GM21529 (cell line): ENCODE measurements around the gene HS2ST1.
"Not testable (repeated sequence)": the region's sequence is repeated elsewhere in the genome, so short reads cannot be mapped to it uniquely, and the experiment has no call there.

Experiments used
- ATAC-seq: cut with Tn5 transposase; IDR thresholded peaks from one replicate; pipeline ENCODE4 v1.9.1; 2021; ENCODE audit not compliant: unreplicated experiment

The HS2ST1 gene

DNA sequence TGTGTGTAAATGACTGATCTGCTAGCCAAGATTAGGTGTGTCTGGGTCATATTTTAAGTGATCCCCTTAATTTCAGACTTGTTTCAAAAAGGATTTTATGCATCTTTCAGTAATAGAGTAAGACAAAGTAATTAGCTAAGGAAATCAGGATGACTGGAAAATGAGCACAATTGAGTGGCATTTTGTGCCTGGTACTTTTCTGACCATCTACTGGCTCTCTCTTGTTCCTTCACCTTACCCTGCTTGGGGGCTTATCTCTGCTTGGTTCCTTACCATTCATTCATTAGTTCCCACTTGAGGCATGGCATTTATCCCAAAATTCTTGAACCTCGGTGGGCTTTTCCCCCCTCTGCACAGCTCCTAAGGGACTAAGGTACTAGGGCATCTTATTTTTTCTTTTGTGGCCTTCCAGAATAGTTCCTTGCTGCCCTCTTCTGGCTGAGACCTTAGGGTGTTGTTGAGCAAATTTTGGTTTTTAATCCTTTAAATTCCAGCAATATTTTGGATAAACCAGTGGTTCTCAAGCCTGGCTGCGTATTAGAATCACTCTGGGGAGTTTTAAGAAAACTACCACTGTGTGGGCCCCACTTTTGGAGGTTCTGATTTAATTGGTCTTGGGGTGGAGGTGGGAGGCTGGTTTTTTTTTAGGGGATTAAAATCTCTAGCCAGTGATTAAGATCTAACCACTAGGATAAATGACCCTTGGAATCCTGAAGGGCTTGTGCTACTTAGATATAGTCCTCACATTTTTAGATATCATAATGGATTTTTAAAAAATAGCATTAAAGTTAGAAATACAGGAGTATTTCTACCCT, 50.8 kb downstream of the HS2ST1 start:
- ATAC-seq, result no peak

GRCh38 chr1:86965827-86966182, 51.4 kb downstream of the HS2ST1 start:
- peak; percentile 76 for ATAC-seq

- ATAC-seq, result no peak
These were observed 56.5 kb downstream of the HS2ST1 start for GRCh38 chr1:86970938-86971337.

- ATAC-seq, result no peak
These were observed 57.3 kb downstream of the HS2ST1 start for GRCh38 chr1:86971778-86972177.

GRCh38 chr1:86972262-86972661, 57.8 kb downstream of the HS2ST1 start:
- no peak for ATAC-seq

DNA sequence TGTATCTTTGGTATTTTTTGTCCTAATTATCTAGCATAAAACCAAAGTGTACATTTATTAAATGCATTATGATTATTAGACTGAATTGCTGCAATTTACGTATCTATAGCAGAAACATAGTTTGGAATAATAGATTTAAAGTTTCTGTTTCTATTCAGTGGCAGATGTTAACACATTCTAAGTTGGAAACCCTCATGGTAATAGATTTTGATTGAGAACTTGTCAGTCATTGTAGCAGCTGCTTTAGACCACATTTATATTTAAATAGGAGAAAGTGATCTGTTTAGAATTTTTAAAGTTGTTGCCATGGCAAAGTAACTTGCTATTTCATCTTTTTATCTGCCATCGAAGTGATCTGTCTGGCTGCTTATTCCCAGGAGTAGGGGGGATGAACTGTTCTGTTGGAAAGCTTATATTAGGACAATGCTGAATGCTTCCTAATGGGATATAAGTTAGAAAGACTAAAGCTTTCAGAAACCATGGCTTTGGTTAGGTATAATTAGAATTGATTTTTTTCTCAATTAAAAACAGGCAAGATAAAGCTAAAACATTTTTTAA, 61.6 kb downstream of the HS2ST1 start:
- no peak for ATAC-seq

DNA sequence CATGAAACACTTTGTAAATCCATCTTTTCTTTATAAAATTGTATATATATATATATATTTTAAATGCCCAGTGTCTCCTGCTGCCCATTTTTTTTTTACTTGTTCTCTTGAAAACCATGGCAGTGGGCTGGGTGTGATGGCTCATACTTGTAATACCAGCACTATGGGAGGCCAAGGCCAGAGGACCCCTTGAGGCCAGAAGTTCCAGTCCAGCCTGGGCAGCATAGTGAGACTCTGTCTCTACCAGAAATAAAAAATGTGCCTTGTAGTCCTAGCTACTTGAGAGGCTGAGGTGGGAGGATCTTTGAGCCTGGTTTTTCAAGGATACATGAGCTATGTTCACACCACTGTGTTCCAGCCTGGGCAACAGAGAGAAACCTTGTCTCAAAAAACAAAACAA, 62.2 kb downstream of the HS2ST1 start:
- no peak for ATAC-seq

GRCh38 chr1:86981482-86982213, 67.2 kb downstream of the HS2ST1 start:
- no peak for ATAC-seq

DNA sequence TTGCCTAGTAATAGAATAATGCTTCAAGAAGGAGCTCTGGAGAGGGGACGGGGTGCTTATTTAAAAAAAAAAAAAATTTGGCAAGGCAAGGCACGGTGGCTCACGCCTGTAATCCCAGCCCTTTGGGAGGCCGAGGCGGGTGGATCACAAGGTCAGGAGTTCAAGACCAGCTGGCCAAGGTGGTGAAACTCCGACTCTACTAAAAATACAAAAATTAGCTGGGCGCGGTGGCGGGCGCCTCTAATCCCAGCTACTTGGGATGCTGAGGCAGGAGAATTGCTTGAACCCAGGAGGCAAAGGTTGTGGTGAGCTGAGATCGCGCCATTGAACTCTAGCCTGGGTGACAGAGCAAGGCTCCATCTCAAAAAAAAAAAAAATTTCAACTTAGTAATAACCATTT, 69.2 kb downstream of the HS2ST1 start:
- ATAC-seq, result not testable (repeated sequence)

- ATAC-seq, result no peak
These were observed 73.0 kb downstream of the HS2ST1 start for GRCh38 chr1:86987446-86987845.

DNA sequence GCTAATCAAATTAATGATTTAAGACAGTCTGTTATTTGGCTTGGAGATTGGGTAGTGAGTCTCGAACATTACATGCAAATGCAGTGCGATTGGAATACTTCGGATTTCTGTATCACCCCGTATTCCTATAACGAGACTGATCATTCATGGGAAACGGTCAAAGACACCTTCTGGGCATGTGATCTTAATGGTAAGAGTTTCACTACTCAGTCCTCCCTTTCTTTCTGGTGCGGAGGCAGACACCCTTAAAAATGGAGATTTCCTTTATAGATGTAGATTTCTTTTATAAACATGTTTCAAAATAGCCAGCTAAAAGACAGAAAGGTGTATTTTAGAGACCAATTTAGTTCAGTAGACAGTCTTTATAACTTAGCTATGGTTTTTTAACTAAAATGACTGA, 74.4 kb downstream of the HS2ST1 start:
- ATAC-seq, result no peak

DNA sequence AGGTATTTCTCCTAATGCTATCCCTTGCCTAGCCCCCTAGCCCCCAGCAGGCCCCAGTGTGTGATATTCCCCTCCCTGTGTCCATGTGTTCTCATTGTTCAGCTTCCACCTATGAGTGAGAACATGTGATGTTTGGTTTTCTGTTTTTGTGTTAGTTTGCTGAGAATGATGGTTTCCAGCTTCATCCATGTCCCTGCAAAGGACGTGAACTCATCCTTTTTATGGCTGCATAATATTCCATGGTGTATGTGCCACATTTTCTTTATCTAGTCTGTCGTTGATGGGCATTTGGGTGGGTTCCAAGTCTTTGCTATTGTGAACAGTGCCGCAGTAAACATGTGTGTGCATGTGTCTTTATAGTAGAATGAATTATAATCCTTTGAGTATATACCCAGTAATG, 75.3 kb downstream of the HS2ST1 start:
- not testable (repeated sequence) for ATAC-seq

GRCh38 chr1:86990826-86991225, 76.4 kb downstream of the HS2ST1 start:
- ATAC-seq, result no peak

DNA sequence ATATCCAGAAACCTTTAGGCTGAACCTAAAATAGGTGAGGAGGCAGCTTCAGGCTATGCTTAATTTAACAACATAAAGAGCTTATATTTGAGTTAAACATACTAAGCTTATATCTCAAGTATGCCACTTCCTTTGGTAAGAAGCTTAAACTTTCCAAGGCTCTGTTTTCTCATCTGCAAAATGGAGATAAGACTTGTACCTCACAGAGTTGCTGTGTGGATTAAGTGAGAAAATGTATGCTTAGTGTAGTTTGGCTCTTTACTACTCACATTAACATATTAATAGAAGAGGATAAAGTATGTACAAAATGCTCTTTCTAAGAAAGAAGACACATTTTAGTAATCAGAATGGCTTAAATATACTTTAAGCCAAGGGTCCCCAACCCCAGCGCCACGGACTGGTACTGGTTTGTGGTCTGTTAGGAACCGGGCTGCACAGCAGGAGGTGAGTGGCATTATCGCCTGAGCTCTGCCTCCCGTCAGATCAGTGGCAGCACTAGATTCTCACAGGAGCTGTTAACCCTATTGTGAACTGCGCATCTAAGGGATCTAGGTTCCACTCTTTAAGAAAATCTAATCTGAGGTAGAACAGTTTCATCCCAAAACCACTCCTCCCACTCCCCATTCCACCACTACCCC, 77.2 kb downstream of the HS2ST1 start:
- ATAC-seq, result no peak

GRCh38 chr1:86992861-86993260, 78.4 kb downstream of the HS2ST1 start:
- no peak for ATAC-seq

DNA sequence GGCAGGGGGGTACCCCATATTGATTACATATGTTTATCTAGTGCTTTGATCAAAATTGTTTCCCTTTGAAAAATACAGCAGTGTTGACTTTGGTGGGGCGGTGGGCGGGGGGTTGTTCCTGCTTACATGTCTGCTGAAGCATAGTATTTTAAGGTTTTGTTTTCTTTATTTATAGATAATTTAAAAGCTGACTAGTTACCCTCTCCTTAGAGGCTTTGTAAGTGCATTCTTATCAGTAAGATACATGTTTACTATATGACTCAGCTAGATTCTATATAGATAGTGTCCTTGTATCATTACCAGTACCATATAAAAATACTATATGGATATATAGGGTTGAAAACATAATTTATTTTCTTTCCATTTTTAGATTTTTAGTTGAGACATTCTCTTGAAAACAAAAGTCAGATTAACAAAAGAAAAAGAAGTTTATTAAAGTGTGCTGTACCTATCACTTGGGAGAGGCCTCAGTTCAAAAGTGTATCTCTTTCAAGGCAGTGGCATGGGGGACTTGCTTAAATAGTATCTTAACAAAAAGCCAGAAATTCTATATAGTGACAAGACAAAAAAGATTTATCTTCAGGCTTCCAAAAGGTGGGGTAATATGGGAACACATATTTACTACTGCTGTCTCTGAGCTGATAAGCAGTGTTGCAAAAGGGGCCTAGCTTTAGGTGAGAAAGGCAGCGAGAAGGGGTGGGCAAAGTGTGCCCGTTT, 79.0 kb downstream of the HS2ST1 start:
- no peak for ATAC-seq

- no peak for ATAC-seq
These were observed 79.6 kb downstream of the HS2ST1 start for GRCh38 chr1:86994061-86994460.

DNA sequence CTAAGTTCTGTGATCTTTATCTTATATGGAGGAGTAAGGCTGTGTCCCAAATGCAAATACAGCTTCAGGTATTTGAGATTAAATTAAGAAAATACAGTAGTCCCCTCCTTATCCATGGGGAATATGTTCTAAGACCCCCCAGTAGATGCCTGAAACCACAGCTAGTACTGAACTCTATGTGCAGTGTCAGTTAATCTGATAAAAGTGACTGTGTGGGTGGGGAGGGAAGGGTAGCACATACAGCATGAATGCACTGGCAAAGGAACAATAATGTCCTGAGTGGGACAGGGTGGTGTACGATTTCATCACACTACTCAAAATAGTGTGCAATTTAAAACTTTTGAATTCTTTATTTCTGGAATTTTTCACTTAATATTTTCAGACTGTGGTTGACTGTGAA, 83.1 kb downstream of the HS2ST1 start:
- ATAC-seq, result no peak

- ATAC-seq, result no peak
These were observed 83.8 kb downstream of the HS2ST1 start for GRCh38 chr1:86998280-86998679.

GRCh38 chr1:86998727-86999126, 84.3 kb downstream of the HS2ST1 start:
- no peak for ATAC-seq

DNA sequence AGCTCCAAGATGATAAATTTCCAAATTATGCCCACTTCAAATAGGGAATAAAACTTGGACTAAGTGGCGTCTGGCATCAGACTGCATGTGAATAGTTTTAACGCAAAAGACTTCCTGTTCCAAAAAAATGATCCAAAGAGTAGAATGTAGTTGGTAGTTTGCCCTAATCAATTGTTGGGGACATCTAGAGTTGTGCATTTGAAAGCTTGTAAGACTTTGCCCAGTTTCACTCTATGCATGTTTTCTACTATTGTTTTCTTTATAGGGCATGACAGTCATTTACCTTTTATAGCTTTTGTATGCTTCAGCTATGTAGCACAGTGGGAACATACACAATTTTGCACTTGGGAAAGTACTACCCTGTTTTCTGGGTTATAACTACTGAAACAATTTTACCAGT, 86.0 kb downstream of the HS2ST1 start:
- ATAC-seq, result no peak
